Astrocyte of the cerebellum (primary cell): ENCODE data around the gene ARFGEF3.

Source experiments
- DNase-seq: peaks from one replicate; pipeline ENCODE4 v3.0.0-alpha.2; 2011; ENCODE audit warnings: low read depth
- H3K4me3 ChIP-seq: 2 replicates; pipeline ENCODE4 v1.5.1; 2011; ENCODE audit warnings: mild to moderate bottlenecking, low read depth, low read length, moderate library complexity
- in situ Hi-C: cut with HindIII; loops from 2 replicates; pipeline ENCODE4 v1.10.0; 2017; ENCODE audit warnings: low sequenced_read_pairs
- TF ChIP-seq, protein P1 (sequence below): IDR thresholded peaks from 2 replicates; pipeline ENCODE4 v1.5.1; 2012; ENCODE audit warnings: low read length, low read depth, moderate library complexity, mild to moderate bottlenecking; ENCODE audit errors: missing control alignments

ARFGEF3 gene

GRCh38 chr6:138184230-138184629, 22.5 kb downstream of the ARFGEF3 start:
- TF ChIP-seq, protein P1, sequence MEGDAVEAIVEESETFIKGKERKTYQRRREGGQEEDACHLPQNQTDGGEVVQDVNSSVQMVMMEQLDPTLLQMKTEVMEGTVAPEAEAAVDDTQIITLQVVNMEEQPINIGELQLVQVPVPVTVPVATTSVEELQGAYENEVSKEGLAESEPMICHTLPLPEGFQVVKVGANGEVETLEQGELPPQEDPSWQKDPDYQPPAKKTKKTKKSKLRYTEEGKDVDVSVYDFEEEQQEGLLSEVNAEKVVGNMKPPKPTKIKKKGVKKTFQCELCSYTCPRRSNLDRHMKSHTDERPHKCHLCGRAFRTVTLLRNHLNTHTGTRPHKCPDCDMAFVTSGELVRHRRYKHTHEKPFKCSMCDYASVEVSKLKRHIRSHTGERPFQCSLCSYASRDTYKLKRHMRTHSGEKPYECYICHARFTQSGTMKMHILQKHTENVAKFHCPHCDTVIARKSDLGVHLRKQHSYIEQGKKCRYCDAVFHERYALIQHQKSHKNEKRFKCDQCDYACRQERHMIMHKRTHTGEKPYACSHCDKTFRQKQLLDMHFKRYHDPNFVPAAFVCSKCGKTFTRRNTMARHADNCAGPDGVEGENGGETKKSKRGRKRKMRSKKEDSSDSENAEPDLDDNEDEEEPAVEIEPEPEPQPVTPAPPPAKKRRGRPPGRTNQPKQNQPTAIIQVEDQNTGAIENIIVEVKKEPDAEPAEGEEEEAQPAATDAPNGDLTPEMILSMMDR = no peak
- in situ Hi-C loops = no loop called here
- no peak overlapping the region for H3K4me3 ChIP-seq
- DNase-seq = no peak

GRCh38 chr6:138187156-138187555, 25.4 kb downstream of the ARFGEF3 start:
- in situ Hi-C loops = no loop called here
- DNase-seq = no peak
- no peak overlapping the region for H3K4me3 ChIP-seq
- TF ChIP-seq, protein P1 = no peak

GRCh38 chr6:138188278-138188941, 26.7 kb downstream of the ARFGEF3 start:
- H3K4me3 ChIP-seq = no peak overlapping the region
- TF ChIP-seq, protein P1 = no peak
- in situ Hi-C loops = no loop called here
- DNase-seq = no peak

DNA sequence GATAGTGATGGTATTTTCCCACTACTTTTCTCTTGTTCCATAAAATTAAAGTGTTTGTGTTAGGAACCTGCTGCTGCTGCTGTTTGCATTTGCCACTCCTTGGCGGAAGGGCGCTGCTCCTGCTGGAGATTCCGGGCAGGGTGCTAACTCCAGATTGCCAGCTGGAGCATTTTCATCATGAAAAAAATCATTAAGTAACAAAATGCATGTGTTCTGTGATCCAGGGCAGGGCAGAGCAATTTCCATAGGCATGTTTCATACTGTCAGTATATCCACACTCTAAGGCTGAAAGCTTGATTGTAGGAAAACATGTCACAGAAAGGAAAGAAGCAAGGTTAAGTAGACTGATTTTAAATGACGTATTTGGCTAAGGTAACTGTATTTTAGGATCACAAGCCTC, 32.5 kb downstream of the ARFGEF3 start:
- no peak overlapping the region for H3K4me3 ChIP-seq
- DNase-seq = no peak
- TF ChIP-seq, protein P1 = no peak
- in situ Hi-C loops = no loop called here

DNA sequence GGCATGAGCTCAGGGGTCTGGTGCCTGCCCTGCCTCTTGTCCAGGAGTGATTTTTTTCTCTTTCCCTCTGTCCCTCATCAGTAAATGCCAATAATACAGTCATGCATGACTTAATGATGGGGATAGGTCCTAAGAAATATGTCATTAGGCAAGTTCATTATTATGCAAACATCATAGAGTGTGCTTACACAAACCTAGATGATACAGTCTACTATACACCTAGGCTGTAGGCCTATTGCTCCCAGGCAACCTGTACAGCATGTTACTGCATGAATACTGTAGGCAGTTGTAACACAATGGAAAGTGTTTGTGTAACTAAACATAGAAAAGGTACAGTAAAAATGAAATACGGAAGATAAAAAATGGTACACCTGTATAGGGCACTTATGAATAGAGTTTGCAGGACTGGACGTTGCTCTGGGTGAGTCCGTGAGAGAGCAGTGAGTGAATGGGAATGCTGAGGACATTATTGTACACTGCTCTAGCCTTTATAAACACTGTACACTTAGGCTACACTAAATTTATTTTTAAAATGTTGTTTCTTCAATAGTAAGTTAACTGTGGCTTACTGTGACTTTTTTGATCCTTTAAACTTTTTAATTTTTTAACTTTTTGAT, 34.5 kb downstream of the ARFGEF3 start:
- in situ Hi-C loops = no loop called here
- TF ChIP-seq, protein P1 = no peak
- no peak overlapping the region for H3K4me3 ChIP-seq
- DNase-seq = no peak

- no peak overlapping the region for H3K4me3 ChIP-seq
- in situ Hi-C loops = no loop called here
- no peak for DNase-seq
- TF ChIP-seq, protein P1 = no peak
Measured at GRCh38 chr6:138197570-138197969, 35.8 kb downstream of the ARFGEF3 start.
